GM06990 (cell line): Measurements from ENCODE around the gene SPRED3.

ENCODE experiments used
- DNase-seq: peaks from one replicate; pipeline ENCODE4 v3.0.0-alpha.2; 2011; ENCODE audit not compliant: insufficient read length; ENCODE audit errors: extremely low read depth
- H3K27me3 ChIP-seq: replicated peaks from 2 replicates; pipeline ENCODE4 v1.6.0; 2011; ENCODE audit warnings: low read length; ENCODE audit not compliant: control insufficient read depth, insufficient read depth
- H3K36me3 ChIP-seq: 2 replicates; pipeline ENCODE4 v1.5.1; 2011; ENCODE audit warnings: low read length; ENCODE audit not compliant: control insufficient read depth, insufficient read depth
- H3K4me3 ChIP-seq: replicated peaks from 2 replicates; pipeline ENCODE4 v1.5.1; 2011; ENCODE audit warnings: low read depth, mild to moderate bottlenecking, control low read depth, low read length
- TF ChIP-seq, protein P1 (sequence below): IDR thresholded peaks from 2 replicates; pipeline ENCODE4 v1.5.1; 2011; ENCODE audit warnings: low read length, control low read depth, mild to moderate bottlenecking, inconsistent platforms; ENCODE audit not compliant: insufficient read depth, poor library complexity, severe bottlenecking

SPRED3 gene

DNA sequence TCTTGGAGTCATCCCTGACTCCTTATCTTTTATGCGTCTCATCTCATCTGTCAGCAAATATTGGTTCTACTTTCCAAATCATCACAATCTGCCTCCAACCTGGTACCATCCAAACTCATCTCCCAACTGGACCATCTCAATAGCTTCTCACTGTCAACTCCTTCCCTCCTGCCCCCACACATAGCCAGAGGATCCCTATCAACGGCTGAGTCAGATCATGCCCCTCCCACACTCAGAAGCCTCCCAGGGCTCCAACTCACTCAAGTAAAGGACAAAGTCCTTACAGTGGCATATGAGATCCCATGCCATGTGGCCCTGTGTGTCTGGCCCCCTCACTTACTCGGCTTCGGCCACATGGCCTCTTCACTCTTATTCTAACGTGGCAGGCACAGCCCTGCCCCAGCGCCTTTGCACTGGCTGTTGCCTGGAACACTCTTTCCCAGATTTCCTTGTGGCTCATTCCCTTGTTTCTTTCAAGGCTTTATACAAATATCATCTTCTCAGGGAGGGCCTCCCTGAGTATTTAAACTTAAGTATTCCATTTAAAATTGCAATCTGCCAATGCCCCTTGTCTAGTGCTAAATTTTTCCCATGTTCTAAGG lies 4.3 kb downstream of the SPRED3 start:
- TF ChIP-seq, protein P1, sequence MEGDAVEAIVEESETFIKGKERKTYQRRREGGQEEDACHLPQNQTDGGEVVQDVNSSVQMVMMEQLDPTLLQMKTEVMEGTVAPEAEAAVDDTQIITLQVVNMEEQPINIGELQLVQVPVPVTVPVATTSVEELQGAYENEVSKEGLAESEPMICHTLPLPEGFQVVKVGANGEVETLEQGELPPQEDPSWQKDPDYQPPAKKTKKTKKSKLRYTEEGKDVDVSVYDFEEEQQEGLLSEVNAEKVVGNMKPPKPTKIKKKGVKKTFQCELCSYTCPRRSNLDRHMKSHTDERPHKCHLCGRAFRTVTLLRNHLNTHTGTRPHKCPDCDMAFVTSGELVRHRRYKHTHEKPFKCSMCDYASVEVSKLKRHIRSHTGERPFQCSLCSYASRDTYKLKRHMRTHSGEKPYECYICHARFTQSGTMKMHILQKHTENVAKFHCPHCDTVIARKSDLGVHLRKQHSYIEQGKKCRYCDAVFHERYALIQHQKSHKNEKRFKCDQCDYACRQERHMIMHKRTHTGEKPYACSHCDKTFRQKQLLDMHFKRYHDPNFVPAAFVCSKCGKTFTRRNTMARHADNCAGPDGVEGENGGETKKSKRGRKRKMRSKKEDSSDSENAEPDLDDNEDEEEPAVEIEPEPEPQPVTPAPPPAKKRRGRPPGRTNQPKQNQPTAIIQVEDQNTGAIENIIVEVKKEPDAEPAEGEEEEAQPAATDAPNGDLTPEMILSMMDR, result no peak
- DNase-seq, result no peak
- peaks cover 1% of the 10 kb centered on the region for H3K27me3 ChIP-seq
- no peak overlapping the region for H3K4me3 ChIP-seq
- H3K36me3 ChIP-seq, result no peaks in the 10 kb centered on the region

DNA sequence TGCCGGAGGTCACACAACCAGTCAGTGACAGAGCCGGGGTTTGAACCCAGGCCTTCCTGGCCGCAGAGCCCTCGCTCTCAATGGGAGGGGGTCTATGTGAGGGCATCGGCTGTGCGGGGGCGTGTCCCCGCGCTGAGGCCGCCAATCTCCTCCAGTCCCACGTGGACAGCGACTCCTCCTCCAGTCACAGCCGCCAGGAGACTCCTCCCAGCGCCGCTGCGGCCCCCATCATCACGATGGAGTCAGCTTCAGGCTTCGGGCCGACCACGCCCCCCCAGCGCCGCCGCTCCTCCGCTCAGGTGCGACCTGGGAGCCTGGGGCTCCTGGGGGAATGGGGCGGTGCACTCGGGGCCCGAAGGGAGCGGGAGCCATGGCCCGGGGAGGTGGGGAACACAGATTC lies 6.0 kb downstream of the SPRED3 start:
- no peaks in the 10 kb centered on the region; the same call in none of the 2 replicates for H3K27me3 ChIP-seq
- H3K36me3 ChIP-seq, result no peaks in the 10 kb centered on the region
- TF ChIP-seq, protein P1, result no peak
- peak; percentile 56 for DNase-seq
- H3K4me3 ChIP-seq, result no peak overlapping the region

DNA sequence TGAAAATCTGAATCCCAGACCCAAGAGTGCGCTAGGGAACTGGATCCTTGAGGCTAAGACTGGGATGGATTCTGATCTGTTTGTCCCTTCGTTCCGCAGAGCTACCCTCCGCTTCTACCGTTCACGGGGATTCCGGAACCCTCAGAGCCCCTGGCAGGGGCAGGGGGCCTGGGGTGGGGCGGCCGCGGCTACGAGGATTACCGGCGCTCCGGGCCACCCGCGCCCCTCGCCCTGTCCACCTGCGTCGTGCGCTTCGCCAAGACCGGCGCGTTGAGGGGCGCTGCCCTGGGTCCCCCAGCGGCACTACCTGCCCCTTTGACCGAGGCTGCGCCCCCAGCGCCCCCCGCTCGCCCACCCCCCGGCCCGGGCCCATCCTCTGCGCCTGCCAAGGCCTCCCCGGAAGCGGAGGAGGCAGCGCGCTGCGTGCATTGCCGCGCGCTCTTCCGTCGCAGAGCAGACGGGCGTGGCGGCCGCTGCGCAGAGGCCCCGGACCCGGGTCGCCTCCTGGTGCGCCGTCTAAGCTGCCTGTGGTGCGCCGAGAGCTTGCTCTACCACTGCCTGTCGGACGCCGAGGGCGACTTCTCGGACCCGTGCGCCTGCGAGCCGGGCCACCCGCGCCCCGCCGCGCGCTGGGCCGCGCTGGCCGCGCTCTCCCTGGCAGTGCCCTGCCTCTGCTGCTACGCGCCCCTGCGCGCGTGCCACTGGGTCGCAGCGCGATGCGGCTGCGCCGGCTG lies 7.1 kb downstream of the SPRED3 start:
- no peaks in the 10 kb centered on the region; the same call in none of the 2 replicates for H3K27me3 ChIP-seq
- TF ChIP-seq, protein P1, result no peak
- peak overlapping the region; percentile 10 for H3K4me3 ChIP-seq
- no peaks in the 10 kb centered on the region for H3K36me3 ChIP-seq
- peak; percentile 46 for DNase-seq

DNA sequence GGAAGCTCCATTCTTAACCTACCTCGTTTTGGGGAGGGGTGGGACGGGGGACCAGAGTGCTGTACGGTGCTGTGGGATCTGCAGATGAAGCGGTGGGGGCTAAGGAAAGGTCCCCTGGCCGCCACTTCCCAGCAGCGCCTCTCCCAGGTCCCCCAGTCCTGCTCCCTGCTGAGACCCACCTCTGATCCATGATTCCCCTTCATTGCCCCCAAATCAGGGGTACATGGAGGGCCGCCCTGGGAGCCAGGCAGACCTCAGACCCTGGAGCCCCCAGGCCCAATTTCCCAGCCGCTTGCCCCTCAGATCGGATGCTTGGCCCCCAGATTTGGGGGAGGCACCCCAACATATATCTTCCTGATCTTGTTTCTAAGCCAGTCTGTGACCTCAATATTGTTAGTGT lies 10.6 kb downstream of the SPRED3 start:
- no peak overlapping the region for H3K4me3 ChIP-seq
- no peaks in the 10 kb centered on the region for H3K36me3 ChIP-seq
- H3K27me3 ChIP-seq, result no peaks in the 10 kb centered on the region; the same call in none of the 2 replicates
- no peak for DNase-seq
- TF ChIP-seq, protein P1, result no peak

DNA sequence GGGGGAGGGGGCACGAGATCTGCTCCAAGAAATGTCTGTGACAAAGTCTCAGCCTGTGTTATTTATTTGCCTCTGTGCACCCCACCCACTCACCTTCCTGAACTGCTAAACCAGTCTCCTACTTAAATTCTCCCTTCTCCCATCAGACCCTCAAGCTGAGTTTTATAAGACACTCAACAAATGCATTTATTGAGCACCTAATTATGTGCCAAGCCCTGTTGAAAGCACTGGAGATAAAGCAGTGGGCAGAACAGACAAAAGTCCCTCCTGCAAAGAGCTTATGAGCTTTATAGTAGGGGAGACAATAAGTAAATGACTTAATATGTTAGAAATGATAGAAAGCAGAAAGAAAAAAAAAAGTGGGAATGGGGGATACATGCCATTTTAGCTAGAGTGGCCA lies 11.0 kb downstream of the SPRED3 start:
- Histone ChIP-seq H3K36me3 (no peaks in the 10 kb centered on the region), H3K4me3 (no peak overlapping the region), H3K27me3 (no peaks in the 10 kb centered on the region; the same call in none of the 2 replicates)
- DNase-seq, result no peak
- TF ChIP-seq, protein P1, result no peak
